ENCODE results near the gene ARNT2.

The ARNT2 gene

DNA sequence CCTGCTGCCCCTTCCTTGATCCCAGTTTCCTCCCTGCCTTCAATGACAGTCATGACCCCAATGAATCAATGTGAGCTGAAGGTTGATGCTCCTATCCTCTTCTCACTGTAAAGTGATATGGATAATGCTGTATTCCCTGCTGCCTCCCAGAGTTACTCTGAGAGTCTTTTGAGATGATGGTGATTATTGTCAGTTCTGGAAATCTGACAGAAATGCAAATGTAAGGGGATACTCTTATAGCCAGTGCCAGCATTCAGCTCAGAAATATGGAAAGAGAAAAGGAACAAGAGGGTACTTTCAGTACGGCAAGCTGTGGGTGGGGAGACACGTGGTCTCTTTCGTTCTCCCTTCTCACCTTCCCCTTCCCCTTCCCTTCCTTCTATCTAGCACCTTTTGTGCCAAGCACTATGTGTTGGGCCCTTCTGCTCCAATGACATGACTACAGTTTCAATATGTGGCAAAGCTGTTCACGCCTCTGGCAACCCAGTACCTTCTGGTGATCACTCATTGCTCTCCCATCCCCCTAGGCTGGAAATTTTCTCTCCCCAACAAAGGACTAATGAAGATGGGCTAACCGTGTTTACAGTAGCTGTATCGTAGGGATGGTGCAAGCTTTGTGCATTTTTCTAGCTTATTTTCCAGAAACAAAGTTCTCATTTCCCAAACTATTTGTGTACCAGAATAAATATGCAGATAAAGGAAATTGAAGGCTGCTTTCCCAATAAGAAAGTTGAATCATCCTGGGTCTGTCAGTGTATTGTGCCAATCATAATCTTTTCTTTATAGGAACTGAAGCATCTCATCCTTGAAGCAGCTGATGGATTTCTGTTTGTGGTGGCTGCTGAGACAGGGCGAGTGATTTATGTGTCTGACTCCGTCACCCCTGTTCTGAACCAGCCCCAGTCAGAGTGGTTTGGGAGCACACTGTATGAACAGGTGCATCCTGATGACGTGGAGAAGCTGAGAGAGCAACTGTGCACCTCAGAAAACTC lies 70.3 kb downstream of the ARNT2 start:
- no peaks in the 10 kb centered on the region for H3K27me3 ChIP-seq (replicated peaks)
- DNase-seq: no peak
- no peak overlapping the region for H3K27ac ChIP-seq
- in situ Hi-C loops (cut with HindIII; ENCODE audit: low pct_ligation_motif_present, low sequenced_read_pairs): no loop called here
- TF ChIP-seq, protein P1, sequence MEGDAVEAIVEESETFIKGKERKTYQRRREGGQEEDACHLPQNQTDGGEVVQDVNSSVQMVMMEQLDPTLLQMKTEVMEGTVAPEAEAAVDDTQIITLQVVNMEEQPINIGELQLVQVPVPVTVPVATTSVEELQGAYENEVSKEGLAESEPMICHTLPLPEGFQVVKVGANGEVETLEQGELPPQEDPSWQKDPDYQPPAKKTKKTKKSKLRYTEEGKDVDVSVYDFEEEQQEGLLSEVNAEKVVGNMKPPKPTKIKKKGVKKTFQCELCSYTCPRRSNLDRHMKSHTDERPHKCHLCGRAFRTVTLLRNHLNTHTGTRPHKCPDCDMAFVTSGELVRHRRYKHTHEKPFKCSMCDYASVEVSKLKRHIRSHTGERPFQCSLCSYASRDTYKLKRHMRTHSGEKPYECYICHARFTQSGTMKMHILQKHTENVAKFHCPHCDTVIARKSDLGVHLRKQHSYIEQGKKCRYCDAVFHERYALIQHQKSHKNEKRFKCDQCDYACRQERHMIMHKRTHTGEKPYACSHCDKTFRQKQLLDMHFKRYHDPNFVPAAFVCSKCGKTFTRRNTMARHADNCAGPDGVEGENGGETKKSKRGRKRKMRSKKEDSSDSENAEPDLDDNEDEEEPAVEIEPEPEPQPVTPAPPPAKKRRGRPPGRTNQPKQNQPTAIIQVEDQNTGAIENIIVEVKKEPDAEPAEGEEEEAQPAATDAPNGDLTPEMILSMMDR (IDR thresholded peaks at IDR 0.05; ENCODE audit: low read depth, low read length, missing control alignments): no peak
- no peaks in the 10 kb centered on the region for H3K36me3 ChIP-seq (replicated peaks)
- H3K4me3 ChIP-seq (ENCODE audit: low read depth, low read length): no peak overlapping the region

DNA sequence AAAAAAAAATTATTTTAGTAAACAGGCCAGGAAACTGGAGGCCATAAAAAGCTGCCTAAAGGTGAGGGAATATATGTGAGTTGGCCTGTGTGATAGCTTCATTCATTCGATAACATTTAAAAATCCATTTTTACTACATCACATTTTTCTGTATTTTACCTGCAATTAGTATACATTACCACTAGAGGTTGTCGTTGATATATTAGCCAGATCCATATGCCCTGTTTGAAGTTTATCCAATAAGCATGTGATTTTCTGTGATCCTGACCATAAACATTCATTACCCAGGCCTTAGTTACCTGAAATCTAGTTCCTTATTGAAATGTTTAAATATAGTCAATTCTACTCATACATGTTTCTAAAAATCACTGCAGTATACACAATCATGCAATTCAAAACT lies 71.4 kb downstream of the ARNT2 start:
- TF ChIP-seq, protein P1 (IDR thresholded peaks at IDR 0.05; ENCODE audit: low read depth, low read length, missing control alignments): peak; percentile 22
- in situ Hi-C loops (cut with HindIII; ENCODE audit: low pct_ligation_motif_present, low sequenced_read_pairs): no loop called here

DNA sequence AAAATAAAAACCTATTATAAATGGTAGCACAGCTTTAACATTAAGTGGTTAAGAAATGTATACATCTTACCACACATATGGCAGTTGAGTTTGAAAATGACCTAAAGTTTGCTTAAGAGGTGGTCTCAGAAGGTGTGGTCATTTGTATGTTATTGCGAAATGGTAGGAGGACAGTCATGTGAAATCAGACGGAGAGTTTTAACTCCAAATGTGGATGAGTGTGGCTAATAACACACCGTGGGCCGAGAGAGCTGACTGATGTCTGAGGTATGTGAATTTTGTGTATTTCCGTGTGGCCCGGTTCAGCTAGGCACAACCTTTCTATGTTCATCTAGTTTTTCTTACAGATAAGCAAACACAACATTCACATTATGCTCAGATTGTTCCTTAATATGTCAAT lies 71.9 kb downstream of the ARNT2 start:
- TF ChIP-seq, protein P1 (IDR thresholded peaks at IDR 0.05; ENCODE audit: low read depth, low read length, missing control alignments): no peak
- Histone ChIP-seq H3K27ac (peak overlapping the region; percentile 44), H3K4me3 (ENCODE audit: low read depth, low read length) (no peak overlapping the region), H3K27me3 (replicated peaks) (no peaks in the 10 kb centered on the region), H3K36me3 (replicated peaks) (no peaks in the 10 kb centered on the region)
- peak; percentile 63 for DNase-seq
- in situ Hi-C loops (cut with HindIII; ENCODE audit: low pct_ligation_motif_present, low sequenced_read_pairs): no loop called here

More for the DNA sequence above, 71.4 kb downstream of the ARNT2 start:
- Histone ChIP-seq H3K4me3 (ENCODE audit: low read depth, low read length) (no peak overlapping the region), H3K27me3 (replicated peaks) (no peaks in the 10 kb centered on the region), H3K36me3 (replicated peaks) (no peaks in the 10 kb centered on the region), H3K27ac (peak overlapping the region; percentile 44)
- no peak for DNase-seq

DNA sequence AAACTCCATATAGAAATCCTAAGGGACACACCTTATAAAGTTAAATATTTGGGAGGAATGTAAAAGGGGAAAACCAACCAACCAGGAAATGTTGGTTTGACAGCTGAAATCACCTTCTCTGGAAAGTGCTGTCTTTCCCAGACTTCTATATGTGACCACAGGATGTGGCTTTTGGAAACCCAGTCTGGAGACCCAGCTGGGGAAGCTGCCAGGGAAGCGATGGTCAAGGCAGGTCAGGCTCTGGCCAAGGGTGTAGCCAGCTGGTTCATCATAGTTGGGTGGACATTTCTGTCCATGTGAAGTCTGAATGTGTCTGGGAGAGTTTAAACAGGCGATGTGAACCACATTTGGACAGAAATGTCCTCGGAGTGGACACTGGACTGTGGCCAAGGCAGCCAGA lies 73.9 kb downstream of the ARNT2 start:
- TF ChIP-seq, protein P1 (IDR thresholded peaks at IDR 0.05; ENCODE audit: low read depth, low read length, missing control alignments): no peak
- Histone ChIP-seq H3K4me3 (ENCODE audit: low read depth, low read length) (no peak overlapping the region), H3K27ac (peak overlapping the region; percentile 18), H3K36me3 (replicated peaks) (no peaks in the 10 kb centered on the region), H3K27me3 (replicated peaks) (no peaks in the 10 kb centered on the region)
- peak; percentile 52 for DNase-seq
- in situ Hi-C loops (cut with HindIII; ENCODE audit: low pct_ligation_motif_present, low sequenced_read_pairs): no loop called here

DNA sequence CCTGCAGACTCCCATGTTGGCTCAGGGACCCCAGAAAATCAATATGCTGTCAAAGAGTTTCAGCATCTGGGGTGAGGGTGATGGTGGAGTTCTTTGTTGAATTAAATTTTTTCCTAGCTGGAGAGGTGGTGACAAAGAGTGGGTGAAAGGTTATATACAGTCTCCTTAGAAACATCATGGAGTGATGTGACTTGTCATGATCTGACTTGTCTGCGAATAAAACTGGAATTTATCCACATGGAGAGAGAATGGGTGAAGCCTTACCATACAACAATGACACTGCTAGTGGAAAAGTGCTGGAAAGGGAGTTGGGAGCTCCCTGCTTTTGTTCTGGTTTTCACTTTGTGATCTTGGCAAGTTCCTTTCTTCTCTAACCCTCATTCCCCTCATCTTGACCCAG lies 75.0 kb downstream of the ARNT2 start:
- TF ChIP-seq, protein P1 (IDR thresholded peaks at IDR 0.05; ENCODE audit: low read depth, low read length, missing control alignments): no peak
- in situ Hi-C loops (cut with HindIII; ENCODE audit: low pct_ligation_motif_present, low sequenced_read_pairs): no loop called here
- no peak for DNase-seq
- Histone ChIP-seq H3K4me3 (ENCODE audit: low read depth, low read length) (no peak overlapping the region), H3K27me3 (replicated peaks) (no peaks in the 10 kb centered on the region), H3K36me3 (replicated peaks) (no peaks in the 10 kb centered on the region), H3K27ac (peak overlapping the region; percentile 94)
